CD8-positive, alpha-beta memory T cell (primary cell): Measurements from ENCODE around the gene PF4V1. TPM values are rescaled to one million over a fixed set of nuclear protein-coding genes. Genes with fewer than 3 reads are reported as not detected.
A peak's percentile ranks its signal among the peaks of the same experiment; 100 is the strongest.

ENCODE experiments used
- CTCF ChIA-PET: fragments of 350-600 bp; sonication (Branson Sonifier 250); formaldehyde crosslinking; loops from one replicate; lab custom pipeline; 2021; ENCODE audit warnings: antibody characterized with exemption; lab: Charles Lee
- POLR2A ChIA-PET: fragments of 350-600 bp; sonication (Branson Sonifier 250); formaldehyde crosslinking; loops from one replicate; lab custom pipeline; 2021; ENCODE audit warnings: antibody characterized with exemption; lab: Charles Lee
- DNase-seq, 5 donors: peaks; one replicate each; pipeline versions ENCODE4 v3.0.0 to v3.0.0-alpha.2; 2020 to 2022; ENCODE audit warnings: mixed read lengths in 1 of 5
- H3K27ac ChIP-seq: one replicate; pipeline ENCODE4 v1.7.0; 2013; ENCODE audit warnings: low read depth, mild to moderate bottlenecking, low read length, moderate library complexity
- H3K27me3 ChIP-seq: 2 replicates; pipeline ENCODE4 v1.7.0; 2013; ENCODE audit warnings: low read length, mild to moderate bottlenecking; ENCODE audit not compliant: insufficient read depth, poor library complexity, severe bottlenecking
- H3K36me3 ChIP-seq: 2 replicates; pipeline ENCODE4 v1.7.0; 2013; ENCODE audit warnings: mild to moderate bottlenecking, low read length, moderate library complexity; ENCODE audit not compliant: insufficient read depth
- H3K4me1 ChIP-seq: 2 replicates; pipeline ENCODE4 v1.7.0; 2013; ENCODE audit warnings: mild to moderate bottlenecking, low read length, moderate library complexity; ENCODE audit not compliant: insufficient read depth
- H3K4me3 ChIP-seq: 2 replicates; pipeline ENCODE4 v1.7.0; 2013; ENCODE audit warnings: mild to moderate bottlenecking, low read length
- H3K9me3 ChIP-seq: 2 replicates; pipeline ENCODE4 v1.7.0; 2013; ENCODE audit warnings: mild to moderate bottlenecking, low read length
- H3K27ac Mint-ChIP-seq, 8 donors: one replicate each; pipeline ENCODE4 v1.8.0; 2020 to 2021; ENCODE audit warnings: mixed read lengths in 8 of 8, mild to moderate bottlenecking in 6 of 8, inconsistent platforms in 3 of 8, moderate library complexity in 3 of 8
- H3K27me3 Mint-ChIP-seq, 2 donors: one replicate each; pipeline ENCODE4 v1.8.0; 2020 to 2021; ENCODE audit warnings: mixed read lengths in 2 of 2, mild to moderate bottlenecking in 1 of 2, moderate library complexity in 1 of 2
- H3K36me3 Mint-ChIP-seq, 3 donors: one replicate each; pipeline ENCODE4 v1.8.0; 2020 to 2021; ENCODE audit warnings: mixed read lengths in 3 of 3, inconsistent platforms in 1 of 3, mild to moderate bottlenecking in 1 of 3
- H3K4me1 Mint-ChIP-seq, 3 donors: one replicate each; pipeline ENCODE4 v1.8.0; 2020 to 2021; ENCODE audit warnings: mixed read lengths in 3 of 3, inconsistent platforms in 1 of 3, mild to moderate bottlenecking in 1 of 3
- H3K4me3 Mint-ChIP-seq, 7 donors: one replicate each; pipeline ENCODE4 v1.8.0; 2020 to 2021; ENCODE audit warnings: mixed read lengths in 7 of 7, mild to moderate bottlenecking in 6 of 7, moderate library complexity in 4 of 7, inconsistent platforms in 2 of 7
- H3K9me3 Mint-ChIP-seq, 5 donors: one replicate each; pipeline ENCODE4 v1.8.0; 2020 to 2022; ENCODE audit warnings: mixed read lengths in 5 of 5, mild to moderate bottlenecking in 3 of 5, moderate library complexity in 2 of 5, inconsistent platforms in 1 of 5
- polyA plus RNA-seq: library from polyadenylated mRNA; unstranded; fragments of 300-500 nt; fragmentation: Illumina TruSeq; gene quantifications from one replicate; pipeline ENCODE4 v1.2.3, GENCODE V29; 2021
- total RNA-seq, 2 experiments: library from RNA; stranded (reverse); gene quantifications; one replicate each; pipeline ENCODE4 v1.2.3, GENCODE V29; 2021

Gene PF4V1
- total and polyA plus RNA-seq, 3 experiments from 2014 or later: not detected

- CTCF ChIA-PET: no interaction called here
Measured at GRCh38 chr4:73850261-73850970, 2.7 kb upstream of the PF4V1 start.

GRCh38 chr4:73851293-73851692 is 1.8 kb upstream of the PF4V1 start:
- H3K4me1 Mint-ChIP-seq: no peaks in the 10 kb centered on the region
- no peaks in the 10 kb centered on the region for H3K36me3 Mint-ChIP-seq
- peaks cover 0 to 4% of the 10 kb centered on the region in 2 donors for H3K27me3 Mint-ChIP-seq
- H3K4me3 Mint-ChIP-seq: no peak overlapping the region
- no peak overlapping the region for H3K27ac Mint-ChIP-seq
- CTCF ChIA-PET: no interaction called here
- H3K36me3 ChIP-seq: no peaks in the 10 kb centered on the region
- H3K4me1 ChIP-seq: no peaks in the 10 kb centered on the region
- POLR2A ChIA-PET: no interaction called here
- no peak overlapping the region for H3K27ac ChIP-seq
- DNase-seq: no peak
- H3K4me3 ChIP-seq: no peak overlapping the region
- peaks cover 0 to 3% (median 0%) of the 10 kb centered on the region in 5 donors for H3K9me3 Mint-ChIP-seq
- H3K27me3 ChIP-seq: no peaks in the 10 kb centered on the region
- no peaks in the 10 kb centered on the region for H3K9me3 ChIP-seq

More at GRCh38 chr4:73850261-73850970, 2.7 kb upstream of the PF4V1 start:
- POLR2A ChIA-PET: no interaction called here
- Mint-ChIP-seq H3K4me1 (no peaks in the 10 kb centered on the region), H3K27me3 (peaks cover 0 to 4% of the 10 kb centered on the region in 2 donors), H3K36me3 (no peaks in the 10 kb centered on the region), H3K9me3 (peaks cover 0 to 3% (median 0%) of the 10 kb centered on the region in 5 donors), H3K4me3 (no peak overlapping the region), H3K27ac (no peak overlapping the region)
- Histone ChIP-seq H3K4me3 (no peak overlapping the region), H3K36me3 (no peaks in the 10 kb centered on the region), H3K27me3 (no peaks in the 10 kb centered on the region), H3K4me1 (no peaks in the 10 kb centered on the region), H3K27ac (no peak overlapping the region), H3K9me3 (no peaks in the 10 kb centered on the region)
- no peak for DNase-seq

GRCh38 chr4:73852771-73853170 is 325 bp upstream of the PF4V1 start:
- Histone ChIP-seq H3K4me3 (no peak overlapping the region), H3K4me1 (no peaks in the 10 kb centered on the region), H3K36me3 (no peaks in the 10 kb centered on the region), H3K27ac (no peak overlapping the region), H3K9me3 (no peaks in the 10 kb centered on the region), H3K27me3 (no peaks in the 10 kb centered on the region)
- CTCF ChIA-PET: no interaction called here
- no peaks in the 10 kb centered on the region for H3K4me1 Mint-ChIP-seq
- no peak overlapping the region for H3K27ac Mint-ChIP-seq
- no peaks in the 10 kb centered on the region for H3K36me3 Mint-ChIP-seq
- H3K9me3 Mint-ChIP-seq: peaks cover 0 to 3% (median 0%) of the 10 kb centered on the region in 5 donors
- H3K4me3 Mint-ChIP-seq: no peak overlapping the region
- POLR2A ChIA-PET: no interaction called here
- no peak for DNase-seq
- peaks cover 0 to 4% of the 10 kb centered on the region in 2 donors for H3K27me3 Mint-ChIP-seq

- Mint-ChIP-seq H3K27me3 (peaks cover 0 to 4% of the 10 kb centered on the region in 2 donors), H3K4me3 (no peak overlapping the region), H3K27ac (no peak overlapping the region), H3K9me3 (peaks cover 0 to 3% (median 0%) of the 10 kb centered on the region in 5 donors), H3K4me1 (no peaks in the 10 kb centered on the region), H3K36me3 (no peaks in the 10 kb centered on the region)
- ChIA-PET POLR2A (no interaction called here), CTCF (no interaction called here)
- Histone ChIP-seq H3K9me3 (no peaks in the 10 kb centered on the region), H3K4me3 (no peak overlapping the region), H3K4me1 (no peaks in the 10 kb centered on the region), H3K36me3 (no peaks in the 10 kb centered on the region), H3K27me3 (no peaks in the 10 kb centered on the region), H3K27ac (no peak overlapping the region)
- DNase-seq: no peak
Measured at GRCh38 chr4:73853718-73854473, 800 bp downstream of the PF4V1 start.

GRCh38 chr4:73855406-73855805 is 2.3 kb downstream of the PF4V1 start:
- Histone ChIP-seq H3K36me3 (no peaks in the 10 kb centered on the region), H3K27me3 (no peaks in the 10 kb centered on the region), H3K9me3 (no peaks in the 10 kb centered on the region), H3K27ac (no peak overlapping the region), H3K4me3 (no peak overlapping the region), H3K4me1 (no peaks in the 10 kb centered on the region)
- Mint-ChIP-seq H3K27ac (no peak overlapping the region), H3K4me1 (no peaks in the 10 kb centered on the region), H3K4me3 (peak overlapping the region in 1 of 7 donors; percentile 16), H3K36me3 (no peaks in the 10 kb centered on the region), H3K9me3 (peaks cover 0 to 3% (median 0%) of the 10 kb centered on the region in 5 donors), H3K27me3 (peaks cover 0 to 6% of the 10 kb centered on the region in 2 donors)
- DNase-seq: no peak
- ChIA-PET CTCF (no interaction called here), POLR2A (no interaction called here)

GRCh38 chr4:73856518-73856917 is 3.4 kb downstream of the PF4V1 start:
- H3K27me3 ChIP-seq: no peaks in the 10 kb centered on the region
- H3K36me3 ChIP-seq: no peaks in the 10 kb centered on the region
- Mint-ChIP-seq H3K9me3 (peaks cover 0 to 3% (median 0%) of the 10 kb centered on the region in 5 donors), H3K27me3 (peaks cover 0 to 6% of the 10 kb centered on the region in 2 donors), H3K4me1 (no peaks in the 10 kb centered on the region), H3K4me3 (no peak overlapping the region), H3K27ac (no peak overlapping the region), H3K36me3 (no peaks in the 10 kb centered on the region)
- no peaks in the 10 kb centered on the region for H3K4me1 ChIP-seq
- H3K9me3 ChIP-seq: no peaks in the 10 kb centered on the region
- CTCF ChIA-PET: no interaction called here
- H3K27ac ChIP-seq: no peak overlapping the region
- POLR2A ChIA-PET: no interaction called here
- no peak for DNase-seq
- no peak overlapping the region for H3K4me3 ChIP-seq

- H3K27ac Mint-ChIP-seq: no peak overlapping the region
- ChIA-PET POLR2A (no interaction called here), CTCF (no interaction called here)
- H3K27ac ChIP-seq: no peak overlapping the region
- no peak for DNase-seq
- H3K4me3 ChIP-seq: no peak overlapping the region
- no peaks in the 10 kb centered on the region for H3K4me1 ChIP-seq
- H3K27me3 Mint-ChIP-seq: peaks cover 4 to 6% of the 10 kb centered on the region in 2 donors
- no peaks in the 10 kb centered on the region for H3K27me3 ChIP-seq
- H3K36me3 Mint-ChIP-seq: no peaks in the 10 kb centered on the region
- H3K9me3 Mint-ChIP-seq: no peaks in the 10 kb centered on the region
- no peak overlapping the region for H3K4me3 Mint-ChIP-seq
- H3K4me1 Mint-ChIP-seq: no peaks in the 10 kb centered on the region
- no peaks in the 10 kb centered on the region for H3K36me3 ChIP-seq
- H3K9me3 ChIP-seq: no peaks in the 10 kb centered on the region
Measured at GRCh38 chr4:73859614-73860088, 6.6 kb downstream of the PF4V1 start.

- Mint-ChIP-seq H3K9me3 (no peaks in the 10 kb centered on the region), H3K4me1 (no peaks in the 10 kb centered on the region), H3K4me3 (no peak overlapping the region), H3K36me3 (no peaks in the 10 kb centered on the region), H3K27ac (no peak overlapping the region), H3K27me3 (peaks cover 4% of the 10 kb centered on the region in 2 donors)
- ChIA-PET CTCF (no interaction called here), POLR2A (no interaction called here)
- no peaks in the 10 kb centered on the region for H3K9me3 ChIP-seq
- H3K27ac ChIP-seq: no peak overlapping the region
- no peaks in the 10 kb centered on the region for H3K27me3 ChIP-seq
- no peaks in the 10 kb centered on the region for H3K36me3 ChIP-seq
- H3K4me3 ChIP-seq: no peak overlapping the region
- no peaks in the 10 kb centered on the region for H3K4me1 ChIP-seq
- no peak for DNase-seq
Measured at GRCh38 chr4:73860181-73860580, 7.1 kb downstream of the PF4V1 start.
